GM12892 (cell line): ENCODE results near the gene SETD3.

Experiments used
- POLR2A ChIP-seq: IDR thresholded peaks from 2 replicates; pipeline ENCODE4 v1.6.1; 2011; ENCODE audit warnings: low read depth, low read length, control low read depth
- POLR2AphosphoS5 ChIP-seq: IDR thresholded peaks from 2 replicates; pipeline ENCODE4 v1.6.1; 2011; ENCODE audit warnings: low read depth, low read length, control low read depth

- no peak for TF ChIP-seq POLR2AphosphoS5
- no peak for TF ChIP-seq POLR2A
These were observed 97.7 kb downstream of the SETD3 start for GRCh38 chr14:99382781-99383471.
